ENCODE data around the gene ADAMTS17. TPM values are rescaled to one million over a fixed set of nuclear protein-coding genes. Genes with fewer than 3 reads are reported as not detected.

The ADAMTS17 gene
- total RNA-seq, 1 experiment from 2014 or later = 1.6 TPM

- no peaks in the 10 kb centered on the region for H3K27me3 ChIP-seq (ENCODE audit: control insufficient read depth, insufficient read depth, low read length)
- no peak for ATAC-seq
- H3K36me3 ChIP-seq (ENCODE audit: control insufficient read depth, insufficient read depth, low read length) = no peaks in the 10 kb centered on the region
- H3K4me3 ChIP-seq (ENCODE audit: low read depth in 2 of 2, low read length in 2 of 2) = no peak overlapping the region
- TF ChIP-seq POLR2AphosphoS5 (IDR thresholded peaks at IDR 0.05; ENCODE audit: low read depth, low read length) (no peak), REST (IDR thresholded peaks at IDR 0.05; ENCODE audit: insufficient read depth in 1 of 2, low read depth in 2 of 2, low read length in 1 of 2) (no peak), SIN3A (IDR thresholded peaks at IDR 0.05; ENCODE audit: borderline replicate concordance, insufficient read depth, low read depth, low read length) (no peak), TCF7L2 (IDR thresholded peaks at IDR 0.05; ENCODE audit: low read depth, low read length) (no peak), CTCF (IDR thresholded peaks at IDR 0.05) (no peak)
- POLR2A ChIA-PET = no interaction called here
- DNase-seq (ENCODE audit: low read depth, low spot score) = no peak
- no TSS peak for BruUV-seq (replicated peaks)
- no peaks in the 10 kb centered on the region for H3K4me1 ChIP-seq (ENCODE audit: control insufficient read depth, insufficient read depth, low read length)
- in situ Hi-C loops (cut with HindIII; ENCODE audit: low pct_unique_long_range_greater_than_20kb, low sequenced_read_pairs) (no loop called here), intact Hi-C loops (cut with micrococcal nuclease; ENCODE audit: unreplicated experiment) (no loop called here)
- CTCF ChIA-PET = no interaction called here
- no peak overlapping the region for H3K27ac ChIP-seq (ENCODE audit: low read length)
- no peaks in the 10 kb centered on the region for H3K9me3 ChIP-seq (ENCODE audit: control insufficient read depth, insufficient read depth, low read depth, low read length)
These were observed 62.3 kb downstream of the ADAMTS17 start for GRCh38 chr15:100279446-100279845.

- ATAC-seq (no peak), DNase-seq (ENCODE audit: low read depth, low spot score) (no peak)
- intact Hi-C loops (cut with micrococcal nuclease; ENCODE audit: unreplicated experiment) = no loop called here
- ChIA-PET CTCF (no interaction called here), POLR2A (interaction anchor here (0.6 kb wide), 1 partner anchor 66 kb away, joined by 3 read pairs; no protein-coding TSS in a partner anchor)
- in situ Hi-C loops (cut with HindIII; ENCODE audit: low pct_unique_long_range_greater_than_20kb, low sequenced_read_pairs) = no loop called here
- H3K9me3 ChIP-seq (ENCODE audit: control insufficient read depth, insufficient read depth, low read depth, low read length) = no peaks in the 10 kb centered on the region
- no peak for TF ChIP-seq CTCF (IDR thresholded peaks at IDR 0.05)
- TF ChIP-seq POLR2AphosphoS5 (IDR thresholded peaks at IDR 0.05; ENCODE audit: low read depth, low read length) = no peak
- TF ChIP-seq SIN3A (IDR thresholded peaks at IDR 0.05; ENCODE audit: borderline replicate concordance, insufficient read depth, low read depth, low read length) = no peak
- no peak for TF ChIP-seq REST (IDR thresholded peaks at IDR 0.05; ENCODE audit: insufficient read depth in 1 of 2, low read depth in 2 of 2, low read length in 1 of 2)
- no peak for TF ChIP-seq TCF7L2 (IDR thresholded peaks at IDR 0.05; ENCODE audit: low read depth, low read length)
- no peaks in the 10 kb centered on the region for H3K36me3 ChIP-seq (ENCODE audit: control insufficient read depth, insufficient read depth, low read length)
- H3K27ac ChIP-seq (ENCODE audit: low read length) = no peak overlapping the region
- no peaks in the 10 kb centered on the region for H3K4me1 ChIP-seq (ENCODE audit: control insufficient read depth, insufficient read depth, low read length)
- H3K4me3 ChIP-seq (ENCODE audit: low read depth in 2 of 2, low read length in 2 of 2) = no peak overlapping the region
- BruUV-seq (replicated peaks) = no TSS peak
- H3K27me3 ChIP-seq (ENCODE audit: control insufficient read depth, insufficient read depth, low read length) = no peaks in the 10 kb centered on the region
These were observed 63.0 kb downstream of the ADAMTS17 start for GRCh38 chr15:100278596-100279380.
